CD14-positive monocyte (primary cell): ENCODE results near the gene C1QC. TPM values are rescaled to one million over a fixed set of nuclear protein-coding genes. Genes with fewer than 3 reads are reported as not detected.
A peak's percentile ranks its signal among the peaks of the same experiment; 100 is the strongest.

Experiments used
- DNase-seq, 3 donors: peaks; one replicate each; pipeline ENCODE4 v3.0.0-alpha.2; 2011 to 2022
- H2AFZ ChIP-seq: 2 replicates; pipeline ENCODE4 v1.6.0; 2012; ENCODE audit warnings: mild to moderate bottlenecking, low read depth, low read length, inconsistent platforms; ENCODE audit not compliant: insufficient read depth, poor library complexity, severe bottlenecking
- H3K27ac ChIP-seq, 2 donors: 1 replicate in 1 of 2; 2 replicates in 1 of 2; pipeline ENCODE4 v1.5.1; 2012 to 2013; ENCODE audit warnings: low read length in 2 of 2, control low read depth in 1 of 2, inconsistent platforms in 1 of 2, low read depth in 1 of 2, mild to moderate bottlenecking in 1 of 2
- H3K27me3 ChIP-seq, 2 donors: one replicate each; pipeline versions ENCODE4 v1.6.0 to v1.6.1; 2011 to 2013; ENCODE audit warnings: low read length in 2 of 2; ENCODE audit not compliant: control insufficient read depth in 2 of 2, insufficient read depth in 2 of 2
- H3K36me3 ChIP-seq, 2 donors: replicated peaks in 1 of 2; 1 replicate in 1 of 2; 2 replicates in 1 of 2; pipeline versions ENCODE4 v1.5.1 to v1.6.1; 2012 to 2013; ENCODE audit warnings: low read length in 2 of 2, control low read depth in 1 of 2, inconsistent platforms in 1 of 2, mild to moderate bottlenecking in 1 of 2; ENCODE audit not compliant: insufficient read depth in 2 of 2, control insufficient read depth in 1 of 2
- H3K4me1 ChIP-seq, 2 donors: 1 replicate in 1 of 2; 2 replicates in 1 of 2; pipeline versions ENCODE4 v1.5.1 to v1.6.1; 2012 to 2013; ENCODE audit warnings: low read length in 2 of 2, control low read depth in 1 of 2, inconsistent platforms in 1 of 2, mild to moderate bottlenecking in 1 of 2, moderate library complexity in 1 of 2; ENCODE audit not compliant: insufficient read depth in 2 of 2, control insufficient read depth in 1 of 2
- H3K4me2 ChIP-seq: replicated peaks from 2 replicates; pipeline ENCODE3; 2012; ENCODE audit warnings: low read length, moderate library complexity, mild to moderate bottlenecking; ENCODE audit not compliant: poor library complexity, severe bottlenecking; ENCODE audit errors: extremely low read depth
- H3K4me3 ChIP-seq, 3 experiments: fragments of 200-600 bp in 1 of 3; sonication (generic) in 1 of 3; replicated peaks in 1 of 3; 1 replicate in 2 of 3; 2 replicates in 1 of 3; pipeline ENCODE4 v1.5.1; 2011 to 2013; ENCODE audit warnings: low read length in 3 of 3, mild to moderate bottlenecking in 3 of 3, control low read depth in 2 of 3, low read depth in 2 of 3, inconsistent platforms in 1 of 3, moderate library complexity in 1 of 3
- H3K79me2 ChIP-seq: 2 replicates; pipeline ENCODE4 v1.6.0; 2012; ENCODE audit warnings: mild to moderate bottlenecking, control low read depth, inconsistent platforms, low read length, moderate library complexity; ENCODE audit not compliant: insufficient read depth
- H3K9ac ChIP-seq: 2 replicates; pipeline ENCODE4 v1.6.0; 2017; ENCODE audit warnings: low read length, mild to moderate bottlenecking; ENCODE audit not compliant: insufficient read depth, poor library complexity, severe bottlenecking
- H3K9me3 ChIP-seq, 2 donors: replicated peaks in 1 of 2; 1 replicate in 1 of 2; 2 replicates in 1 of 2; pipeline versions ENCODE4 v1.5.1 to v1.6.1; 2012 to 2013; ENCODE audit warnings: low read length in 2 of 2, control low read depth in 1 of 2; ENCODE audit not compliant: control insufficient read depth in 1 of 2, insufficient read depth in 1 of 2
- H4K20me1 ChIP-seq: 2 replicates; pipeline ENCODE4 v1.6.0; 2012; ENCODE audit warnings: mild to moderate bottlenecking, low read length, control low read depth, moderate library complexity; ENCODE audit not compliant: insufficient read depth
- H3K27ac Mint-ChIP-seq, 7 donors: one replicate each; pipeline ENCODE4 v1.8.0; 2020; ENCODE audit warnings: mild to moderate bottlenecking in 7 of 7, mixed read lengths in 7 of 7, moderate library complexity in 6 of 7, inconsistent platforms in 2 of 7
- H3K27me3 Mint-ChIP-seq, 3 donors: one replicate each; pipeline ENCODE4 v1.8.0; 2021 to 2022; ENCODE audit warnings: low read depth in 3 of 3, mild to moderate bottlenecking in 3 of 3, mixed read lengths in 3 of 3, moderate library complexity in 3 of 3, inconsistent platforms in 1 of 3
- H3K36me3 Mint-ChIP-seq, 2 donors: one replicate each; pipeline ENCODE4 v1.8.0; 2020; ENCODE audit warnings: mixed read lengths in 2 of 2, inconsistent platforms in 1 of 2, mild to moderate bottlenecking in 1 of 2
- H3K4me1 Mint-ChIP-seq: one replicate; pipeline ENCODE4 v1.8.0; 2020; ENCODE audit warnings: mild to moderate bottlenecking, mixed read lengths
- H3K4me3 Mint-ChIP-seq, 2 donors: one replicate each; pipeline ENCODE4 v1.8.0; 2020; ENCODE audit warnings: mild to moderate bottlenecking in 2 of 2, mixed read lengths in 2 of 2, moderate library complexity in 1 of 2
- H3K9me3 Mint-ChIP-seq, 7 donors: one replicate each; pipeline ENCODE4 v1.8.0; 2020 to 2022; ENCODE audit warnings: mixed read lengths in 7 of 7, mild to moderate bottlenecking in 6 of 7, moderate library complexity in 6 of 7, inconsistent platforms in 2 of 7
- WGBS: methylation state at CpG from one replicate; pipeline ENCODE4 v1.1.5; 2013; ENCODE audit warnings: missing lambda C conversion rate; ENCODE audit not compliant: insufficient coverage; 5-methylcytosine and 5-hydroxymethylcytosine counted together
- intact Hi-C, 2 donors: fragments of 100-400 bp; cut with micrococcal nuclease; formaldehyde crosslinking; loops; one replicate each; pipeline versions ENCODE4 v1.15.0 to v1.15.1; 2023
- polyA plus RNA-seq, 3 donors: library from polyadenylated mRNA; depleted of rRNA in 1 of 3; unstranded in 2 of 3; stranded (reverse) in 1 of 3; fragments of 300-500 nt in 2 of 3; fragments of >200 nt in 1 of 3; fragmentation: Illumina TruSeq in 2 of 3; gene quantifications; 1 replicate in 2 of 3; 2 replicates in 1 of 3; pipeline ENCODE4 v1.2.3, GENCODE V29; 2012 to 2021
- TF ChIP-seq, protein P1 (sequence below): fragments of 200-600 bp; IDR thresholded peaks from one replicate; pipeline ENCODE4 v1.8.0; 2022; ENCODE audit warnings: antibody characterized with exemption, mild to moderate bottlenecking

C1QC gene
- polyA plus RNA-seq, 3 donors, result 0.74 to 3.6 (median 0.85) TPM

DNA sequence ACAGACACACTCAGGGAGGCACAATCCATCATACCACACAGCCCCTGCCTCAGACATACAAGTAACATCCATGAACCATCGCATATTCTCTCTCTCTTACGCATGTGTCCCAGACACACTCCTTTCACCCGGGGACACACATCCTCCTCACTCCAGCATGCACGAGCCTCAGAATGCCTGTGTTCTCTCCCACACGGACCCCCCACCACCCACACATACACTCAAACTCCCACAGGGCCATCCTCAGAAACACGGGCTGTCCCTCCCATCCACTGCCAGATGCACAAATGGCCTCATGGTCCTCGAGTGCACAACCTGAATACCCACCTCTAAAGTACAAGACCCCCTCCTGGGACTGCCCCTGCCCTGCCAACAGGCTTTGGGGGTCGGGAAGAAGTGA is 2.2 kb upstream of the C1QC start:
- Mint-ChIP-seq H3K4me3 (no peak overlapping the region), H3K27ac (no peak overlapping the region), H3K9me3 (peaks cover 0 to 3% (median 0%) of the 10 kb centered on the region in 7 donors), H3K36me3 (no peaks in the 10 kb centered on the region), H3K4me1 (peaks cover 18% of the 10 kb centered on the region), H3K27me3 (peaks cover 6 to 11% (median 7%) of the 10 kb centered on the region in 3 donors)
- H3K36me3 ChIP-seq, result no peaks in the 10 kb centered on the region
- no peaks in the 10 kb centered on the region for H3K27me3 ChIP-seq
- H3K27ac ChIP-seq, result no peak overlapping the region
- H3K79me2 ChIP-seq, result no peaks in the 10 kb centered on the region
- no peaks in the 10 kb centered on the region for H4K20me1 ChIP-seq
- DNase-seq, result no peak
- H3K9me3 ChIP-seq, result no peaks in the 10 kb centered on the region
- intact Hi-C loops, result loop anchor here (5.0 to 10.0 kb wide), 3 partner anchors 224 to 516 kb away; no protein-coding TSS in a partner anchor
- no peak overlapping the region for H3K9ac ChIP-seq
- no peak overlapping the region for H3K4me3 ChIP-seq
- H3K4me1 ChIP-seq, result peaks cover 6 to 9% of the 10 kb centered on the region in 2 donors
- no peak overlapping the region for H3K4me2 ChIP-seq
- WGBS, result 88% methylated on average over 5 of the region's 8 CpGs
- no peak overlapping the region for H2AFZ ChIP-seq
- TF ChIP-seq, protein P1, sequence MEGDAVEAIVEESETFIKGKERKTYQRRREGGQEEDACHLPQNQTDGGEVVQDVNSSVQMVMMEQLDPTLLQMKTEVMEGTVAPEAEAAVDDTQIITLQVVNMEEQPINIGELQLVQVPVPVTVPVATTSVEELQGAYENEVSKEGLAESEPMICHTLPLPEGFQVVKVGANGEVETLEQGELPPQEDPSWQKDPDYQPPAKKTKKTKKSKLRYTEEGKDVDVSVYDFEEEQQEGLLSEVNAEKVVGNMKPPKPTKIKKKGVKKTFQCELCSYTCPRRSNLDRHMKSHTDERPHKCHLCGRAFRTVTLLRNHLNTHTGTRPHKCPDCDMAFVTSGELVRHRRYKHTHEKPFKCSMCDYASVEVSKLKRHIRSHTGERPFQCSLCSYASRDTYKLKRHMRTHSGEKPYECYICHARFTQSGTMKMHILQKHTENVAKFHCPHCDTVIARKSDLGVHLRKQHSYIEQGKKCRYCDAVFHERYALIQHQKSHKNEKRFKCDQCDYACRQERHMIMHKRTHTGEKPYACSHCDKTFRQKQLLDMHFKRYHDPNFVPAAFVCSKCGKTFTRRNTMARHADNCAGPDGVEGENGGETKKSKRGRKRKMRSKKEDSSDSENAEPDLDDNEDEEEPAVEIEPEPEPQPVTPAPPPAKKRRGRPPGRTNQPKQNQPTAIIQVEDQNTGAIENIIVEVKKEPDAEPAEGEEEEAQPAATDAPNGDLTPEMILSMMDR, result no peak

DNA sequence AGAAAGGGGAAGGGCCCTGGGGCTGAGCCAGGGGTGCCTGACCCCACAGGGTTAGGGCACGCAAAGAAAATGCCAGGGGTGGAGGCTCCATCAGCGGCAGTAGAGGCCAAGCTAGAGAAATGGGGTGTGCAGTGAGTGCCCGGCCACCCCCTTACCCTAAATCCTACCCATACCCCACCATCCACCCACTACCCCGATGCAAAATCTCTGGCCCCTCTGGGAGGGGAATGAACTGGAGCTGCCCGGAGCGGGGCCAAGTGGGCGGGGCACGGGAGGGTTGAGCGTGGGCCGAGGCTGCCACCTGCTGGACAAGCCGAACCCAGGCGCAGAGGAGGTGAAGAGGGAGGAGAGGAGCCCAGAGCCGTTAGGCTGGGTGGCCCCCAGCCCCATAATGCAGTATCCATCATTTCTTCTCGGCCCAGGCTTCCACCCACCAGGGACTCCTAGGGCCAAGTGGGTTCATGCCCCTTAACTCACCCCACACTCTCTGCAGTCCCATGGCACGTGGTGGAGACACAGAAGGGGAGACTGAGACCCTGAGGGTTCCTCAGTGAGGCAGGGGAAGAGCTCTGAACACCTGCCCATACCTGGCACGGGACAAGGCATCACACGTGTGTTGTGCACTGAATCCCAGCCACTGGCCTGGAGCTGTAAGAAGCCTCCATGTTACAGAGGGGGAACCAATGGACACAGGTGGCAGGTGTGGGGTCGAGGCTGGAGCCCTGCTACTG is 1.4 kb upstream of the C1QC start:
- no peak overlapping the region for H2AFZ ChIP-seq
- H3K9ac ChIP-seq, result no peak overlapping the region
- H3K36me3 Mint-ChIP-seq, result no peaks in the 10 kb centered on the region
- H3K36me3 ChIP-seq, result no peaks in the 10 kb centered on the region
- H3K79me2 ChIP-seq, result no peaks in the 10 kb centered on the region
- no peak overlapping the region for H3K4me3 Mint-ChIP-seq
- no peak overlapping the region for H3K4me3 ChIP-seq
- no peak overlapping the region for H3K27ac Mint-ChIP-seq
- peaks cover 6 to 13% (median 7%) of the 10 kb centered on the region in 3 donors for H3K27me3 Mint-ChIP-seq
- H3K9me3 Mint-ChIP-seq, result no peaks in the 10 kb centered on the region
- H3K9me3 ChIP-seq, result no peaks in the 10 kb centered on the region
- H3K4me2 ChIP-seq, result no peak overlapping the region
- TF ChIP-seq, protein P1, result peak; percentile 85
- intact Hi-C loops, result loop anchor here (1.0 to 10.0 kb wide), 4 partner anchors 222 to 517 kb away; no protein-coding TSS in a partner anchor
- DNase-seq, result peak; percentile 25 to 45 (median 36)
- H4K20me1 ChIP-seq, result no peaks in the 10 kb centered on the region
- H3K27ac ChIP-seq, result no peak overlapping the region
- peaks cover 10% of the 10 kb centered on the region for H3K4me1 Mint-ChIP-seq
- no peaks in the 10 kb centered on the region for H3K27me3 ChIP-seq
- H3K4me1 ChIP-seq, result peaks cover 0 to under 1% of the 10 kb centered on the region in 2 donors
- 26% methylated on average over 3 of the region's 18 CpGs for WGBS
